ENCODE measurements around the gene ATRNL1. TPM values are rescaled to one million over a fixed set of nuclear protein-coding genes. Genes with fewer than 3 reads are reported as not detected.

Gene ATRNL1
- total RNA-seq, 1 donor from 2014 or later, result 16.4 TPM

DNA sequence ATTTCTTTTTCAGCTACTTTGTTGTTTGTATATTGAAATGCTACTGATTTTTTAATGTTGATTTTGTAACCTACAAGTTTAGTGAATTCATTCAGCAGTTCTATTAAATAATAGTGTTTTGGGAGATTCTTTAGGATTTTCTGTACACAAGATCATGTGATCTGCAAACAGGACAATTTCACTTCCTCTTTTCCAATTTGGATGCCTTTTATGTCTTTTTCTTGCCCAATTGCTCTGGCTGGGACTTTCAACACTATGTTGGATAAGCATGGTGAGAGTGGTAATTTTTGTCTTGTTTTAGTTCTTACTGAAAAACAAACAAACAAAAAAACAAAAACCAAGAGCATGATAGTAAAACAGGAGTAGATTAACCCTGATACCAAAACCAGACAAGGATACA, 316.2 kb downstream of the ATRNL1 start:
- Histone ChIP-seq H3K36me3 (no peaks in the 10 kb centered on the region), H3K79me2 (ENCODE audit: low read depth) (no peaks in the 10 kb centered on the region), H3K9ac (no peak overlapping the region), H4K20me1 (ENCODE audit: low read depth) (no peaks in the 10 kb centered on the region), H3K4me2 (no peak overlapping the region), H3K9me3 (ENCODE audit: low read depth) (no peaks in the 10 kb centered on the region), H3K4me1 (no peaks in the 10 kb centered on the region), H3K27me3 (no peaks in the 10 kb centered on the region), H3F3A (ENCODE audit: low read depth) (no peaks in the 10 kb centered on the region), H2AFZ (replicated peaks) (no peak overlapping the region), H3K27ac (no peak overlapping the region), H3K4me3 (no peak overlapping the region)
- no peak for TF ChIP-seq EZH2phosphoT487 (IDR thresholded peaks at IDR 0.05)
- TF ChIP-seq EZH2 (IDR thresholded peaks at IDR 0.05), result no peak
- TF ChIP-seq, protein P1, sequence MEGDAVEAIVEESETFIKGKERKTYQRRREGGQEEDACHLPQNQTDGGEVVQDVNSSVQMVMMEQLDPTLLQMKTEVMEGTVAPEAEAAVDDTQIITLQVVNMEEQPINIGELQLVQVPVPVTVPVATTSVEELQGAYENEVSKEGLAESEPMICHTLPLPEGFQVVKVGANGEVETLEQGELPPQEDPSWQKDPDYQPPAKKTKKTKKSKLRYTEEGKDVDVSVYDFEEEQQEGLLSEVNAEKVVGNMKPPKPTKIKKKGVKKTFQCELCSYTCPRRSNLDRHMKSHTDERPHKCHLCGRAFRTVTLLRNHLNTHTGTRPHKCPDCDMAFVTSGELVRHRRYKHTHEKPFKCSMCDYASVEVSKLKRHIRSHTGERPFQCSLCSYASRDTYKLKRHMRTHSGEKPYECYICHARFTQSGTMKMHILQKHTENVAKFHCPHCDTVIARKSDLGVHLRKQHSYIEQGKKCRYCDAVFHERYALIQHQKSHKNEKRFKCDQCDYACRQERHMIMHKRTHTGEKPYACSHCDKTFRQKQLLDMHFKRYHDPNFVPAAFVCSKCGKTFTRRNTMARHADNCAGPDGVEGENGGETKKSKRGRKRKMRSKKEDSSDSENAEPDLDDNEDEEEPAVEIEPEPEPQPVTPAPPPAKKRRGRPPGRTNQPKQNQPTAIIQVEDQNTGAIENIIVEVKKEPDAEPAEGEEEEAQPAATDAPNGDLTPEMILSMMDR (IDR thresholded peaks at IDR 0.05), result no peak
- H3K4me3 Mint-ChIP-seq, result no peak overlapping the region
- no peaks in the 10 kb centered on the region for H3K36me3 Mint-ChIP-seq
- H3K9me3 Mint-ChIP-seq, result peaks cover 16% of the 10 kb centered on the region
- no peak overlapping the region for H3K27ac Mint-ChIP-seq
- DNase-seq (ENCODE audit: low spot score), result no peak
- no peaks in the 10 kb centered on the region for H3K4me1 Mint-ChIP-seq
- no peaks in the 10 kb centered on the region for H3K27me3 Mint-ChIP-seq (ENCODE audit: insufficient read depth, low read depth)

DNA sequence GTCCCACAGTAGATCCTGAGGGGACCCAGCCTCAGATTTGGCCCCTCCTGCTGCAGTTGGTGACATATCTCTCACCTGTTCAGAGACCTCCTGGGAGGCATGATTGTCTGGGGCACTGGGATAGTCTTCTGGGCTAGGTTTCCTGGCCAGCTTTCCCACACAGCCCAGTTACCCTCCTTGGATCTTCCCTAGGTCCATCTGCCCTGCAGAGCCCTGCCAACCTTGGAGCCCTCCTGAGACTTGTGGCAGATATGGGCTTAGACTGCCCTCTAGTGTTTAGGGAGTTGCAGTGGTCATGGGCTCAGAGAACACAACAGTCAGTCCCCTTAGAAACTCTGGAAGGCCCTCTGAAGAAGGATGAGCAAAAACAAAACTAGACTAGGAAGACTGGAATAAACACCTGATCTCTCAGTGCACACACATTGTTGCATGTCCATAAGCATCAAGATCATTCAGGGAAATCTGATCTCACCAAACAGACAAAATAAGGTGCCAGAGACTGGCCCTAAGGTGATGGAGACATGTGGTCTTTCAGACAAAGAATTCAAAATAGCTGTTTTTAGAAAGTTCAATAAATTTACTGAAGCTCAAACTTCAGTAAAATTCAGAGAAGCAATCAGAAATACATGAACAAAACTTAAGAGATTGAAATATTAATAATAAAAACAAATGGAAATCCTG, 324.6 kb downstream of the ATRNL1 start:
- Histone ChIP-seq H3F3A (ENCODE audit: low read depth) (no peaks in the 10 kb centered on the region), H3K36me3 (no peaks in the 10 kb centered on the region), H3K4me2 (no peak overlapping the region), H3K27ac (no peak overlapping the region), H3K27me3 (no peaks in the 10 kb centered on the region), H3K79me2 (ENCODE audit: low read depth) (no peaks in the 10 kb centered on the region), H3K4me1 (no peaks in the 10 kb centered on the region), H3K9ac (no peak overlapping the region), H3K9me3 (ENCODE audit: low read depth) (no peaks in the 10 kb centered on the region), H4K20me1 (ENCODE audit: low read depth) (no peaks in the 10 kb centered on the region), H3K4me3 (no peak overlapping the region), H2AFZ (replicated peaks) (no peak overlapping the region)
- Mint-ChIP-seq H3K27ac (no peak overlapping the region), H3K27me3 (ENCODE audit: insufficient read depth, low read depth) (peaks cover 2% of the 10 kb centered on the region), H3K36me3 (peaks cover 4% of the 10 kb centered on the region), H3K4me3 (no peak overlapping the region), H3K4me1 (no peaks in the 10 kb centered on the region), H3K9me3 (peaks cover 2% of the 10 kb centered on the region)
- TF ChIP-seq EZH2phosphoT487 (IDR thresholded peaks at IDR 0.05), result no peak
- TF ChIP-seq, protein P1 (IDR thresholded peaks at IDR 0.05), result peak; percentile 75
- peak; percentile 81 for DNase-seq (ENCODE audit: low spot score)

DNA sequence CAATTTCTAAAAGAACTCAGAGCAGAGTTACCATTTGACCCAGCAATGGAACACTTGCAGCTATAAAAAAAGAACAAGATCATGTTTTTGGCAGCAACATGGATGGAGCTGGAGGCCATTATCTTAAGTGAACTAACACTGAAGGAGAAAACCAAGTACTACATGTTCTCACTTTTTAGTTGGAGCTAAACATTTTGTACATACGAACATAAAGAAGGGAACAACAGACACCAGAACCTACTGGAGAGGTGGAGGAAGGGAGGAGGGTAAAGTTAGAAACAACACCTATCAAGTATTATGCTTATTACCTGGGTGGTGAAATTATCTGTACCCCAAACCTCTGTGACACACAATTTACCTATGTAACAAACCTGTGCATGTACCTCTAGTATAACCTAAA, 329.5 kb downstream of the ATRNL1 start:
- Mint-ChIP-seq H3K4me1 (no peaks in the 10 kb centered on the region), H3K27ac (no peak overlapping the region), H3K36me3 (peaks cover 3% of the 10 kb centered on the region), H3K4me3 (no peak overlapping the region), H3K27me3 (ENCODE audit: insufficient read depth, low read depth) (peaks cover 2% of the 10 kb centered on the region), H3K9me3 (peaks cover 2% of the 10 kb centered on the region)
- Histone ChIP-seq H3K79me2 (ENCODE audit: low read depth) (no peaks in the 10 kb centered on the region), H3K9ac (no peak overlapping the region), H3K9me3 (ENCODE audit: low read depth) (no peaks in the 10 kb centered on the region), H3K4me3 (no peak overlapping the region), H3K4me1 (no peaks in the 10 kb centered on the region), H3K27ac (no peak overlapping the region), H3K36me3 (no peaks in the 10 kb centered on the region), H3K4me2 (no peak overlapping the region), H3K27me3 (no peaks in the 10 kb centered on the region), H3F3A (ENCODE audit: low read depth) (no peaks in the 10 kb centered on the region), H2AFZ (replicated peaks) (no peak overlapping the region), H4K20me1 (ENCODE audit: low read depth) (no peaks in the 10 kb centered on the region)
- no peak for DNase-seq (ENCODE audit: low spot score)
- no peak for TF ChIP-seq EZH2 (IDR thresholded peaks at IDR 0.05)
- TF ChIP-seq, protein P1 (IDR thresholded peaks at IDR 0.05), result no peak
- no peak for TF ChIP-seq EZH2phosphoT487 (IDR thresholded peaks at IDR 0.05)
